MM.1S (cell line): ENCODE measurements around the gene LLGL1.

Source experiments
- DNase-seq: peaks from one replicate; pipeline ENCODE4 v3.0.0-alpha.2; 2015
- H2AFZ ChIP-seq: fragments of 300-600 bp; sonication (generic); 2 replicates; pipeline ENCODE4 v1.6.0; 2016; ENCODE audit warnings: antibody characterized with exemption, low read length
- H3F3A ChIP-seq: fragments of 300-600 bp; sonication (generic); 2 replicates; pipeline ENCODE4 v1.6.1; 2016; ENCODE audit warnings: mild to moderate bottlenecking, antibody characterized with exemption, low read length, moderate library complexity, mixed read lengths; ENCODE audit not compliant: insufficient read depth
- H3K27ac ChIP-seq: fragments of 300-600 bp; sonication (generic); 2 replicates; pipeline ENCODE4 v1.5.1; 2016; ENCODE audit warnings: mild to moderate bottlenecking, low read length
- H3K27me3 ChIP-seq: fragments of 300-600 bp; sonication (generic); replicated peaks from 2 replicates; pipeline ENCODE4 v1.6.0; 2016; ENCODE audit warnings: low read length; ENCODE audit not compliant: insufficient read depth
- H3K36me3 ChIP-seq: fragments of 300-600 bp; sonication (generic); replicated peaks from 2 replicates; pipeline ENCODE4 v1.6.1; 2016; ENCODE audit warnings: mild to moderate bottlenecking, low read length, mixed read lengths; ENCODE audit not compliant: insufficient read depth
- H3K4me1 ChIP-seq: fragments of 300-600 bp; sonication (generic); 2 replicates; pipeline ENCODE4 v1.6.1; 2016; ENCODE audit warnings: low read length, mixed read lengths
- H3K4me2 ChIP-seq: fragments of 300-600 bp; sonication (generic); 2 replicates; pipeline ENCODE4 v1.6.0; 2016; ENCODE audit warnings: low read depth, low read length
- H3K4me3 ChIP-seq: fragments of 300-600 bp; sonication (generic); 2 replicates; pipeline ENCODE4 v1.5.1; 2016; ENCODE audit warnings: low read length, mixed read lengths
- H3K79me2 ChIP-seq: fragments of 300-600 bp; sonication (generic); 2 replicates; pipeline ENCODE4 v1.6.1; 2016; ENCODE audit warnings: mixed run types, low read length, mixed read lengths
- H3K9ac ChIP-seq: fragments of 300-600 bp; sonication (generic); 2 replicates; pipeline ENCODE4 v1.6.1; 2016; ENCODE audit warnings: low read length, mixed read lengths
- H3K9me2 ChIP-seq: fragments of 300-600 bp; sonication (generic); replicated peaks from 2 replicates; pipeline ENCODE4 v1.6.1; 2016; ENCODE audit warnings: mild to moderate bottlenecking, low read length, mixed read lengths; ENCODE audit not compliant: insufficient read depth
- H3K9me3 ChIP-seq: fragments of 300-600 bp; sonication (generic); replicated peaks from 2 replicates; pipeline ENCODE4 v1.6.1; 2016; ENCODE audit warnings: mild to moderate bottlenecking, low read length, mixed read lengths; ENCODE audit not compliant: insufficient read depth
- H4K20me1 ChIP-seq: fragments of 300-600 bp; sonication (generic); 2 replicates; pipeline ENCODE4 v1.6.1; 2016; ENCODE audit warnings: mild to moderate bottlenecking, low read length, moderate library complexity, mixed read lengths; ENCODE audit not compliant: insufficient read depth
- CTCF ChIP-seq: fragments of 300-600 bp; sonication (generic); IDR thresholded peaks from 2 replicates; pipeline ENCODE4 v1.5.1; 2016; ENCODE audit warnings: antibody characterized with exemption, low read length, mixed read lengths
- EZH2 ChIP-seq: fragments of 300-600 bp; sonication (generic); optimal IDR thresholded peaks from 2 replicates; pipeline ENCODE3; 2017; ENCODE audit warnings: low read depth, mild to moderate bottlenecking, antibody characterized with exemption, low read length, mixed read lengths
- EZH2phosphoT487 ChIP-seq: fragments of 300-600 bp; sonication (generic); IDR thresholded peaks from 2 replicates; pipeline ENCODE4 v1.6.1; 2018; ENCODE audit warnings: antibody characterized with exemption, low read length

Gene LLGL1

GRCh38 chr17:18291718-18292540 lies 66.5 kb downstream of the LLGL1 start:
- no peak overlapping the region for H3K9ac ChIP-seq
- no peaks in the 10 kb centered on the region for H3K36me3 ChIP-seq
- H3K4me2 ChIP-seq: no peak overlapping the region
- H3K9me3 ChIP-seq: no peaks in the 10 kb centered on the region
- no peaks in the 10 kb centered on the region for H4K20me1 ChIP-seq
- no peak for DNase-seq
- H3K4me1 ChIP-seq: no peaks in the 10 kb centered on the region
- no peak overlapping the region for H3K4me3 ChIP-seq
- H3F3A ChIP-seq: no peaks in the 10 kb centered on the region
- no peaks in the 10 kb centered on the region for H3K79me2 ChIP-seq
- H2AFZ ChIP-seq: no peak overlapping the region
- H3K27me3 ChIP-seq: no peaks in the 10 kb centered on the region
- no peak for TF ChIP-seq EZH2
- no peak for TF ChIP-seq EZH2phosphoT487
- no peak for TF ChIP-seq CTCF
- H3K27ac ChIP-seq: no peak overlapping the region
- H3K9me2 ChIP-seq: no peaks in the 10 kb centered on the region
